Activated CD4-positive, CD25-positive, alpha-beta regulatory T cell treated with anti-CD3 and anti-CD28 coated beads, Interleukin-2, amount 50 U/mL, for 72 hours (primary cell): ENCODE measurements around the gene SPATA13.

Experiments
- DNase-seq: peaks from one replicate; pipeline ENCODE4 v3.0.0; 2021

Gene SPATA13

DNA sequence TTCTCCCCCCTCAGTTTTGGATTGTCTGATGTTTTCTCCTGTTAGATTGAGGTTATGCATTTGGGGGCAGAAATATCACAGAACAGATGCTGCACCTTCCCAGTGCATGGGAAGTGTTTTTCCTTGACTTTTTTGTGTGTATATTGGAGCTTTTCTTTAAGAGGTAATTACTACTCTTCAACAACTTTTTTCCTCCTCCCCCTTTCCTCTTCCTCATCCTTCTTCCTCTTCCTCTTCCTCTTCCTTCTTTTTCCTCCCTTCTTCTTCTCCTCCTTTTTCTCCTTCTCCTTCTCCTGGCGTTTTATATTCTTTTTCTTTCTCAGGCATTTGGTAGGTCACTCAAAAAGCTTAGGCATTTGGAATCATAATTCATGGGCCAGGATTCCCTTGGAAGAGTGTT is 18.1 kb upstream of the SPATA13 start:
- DNase-seq: no peak

DNA sequence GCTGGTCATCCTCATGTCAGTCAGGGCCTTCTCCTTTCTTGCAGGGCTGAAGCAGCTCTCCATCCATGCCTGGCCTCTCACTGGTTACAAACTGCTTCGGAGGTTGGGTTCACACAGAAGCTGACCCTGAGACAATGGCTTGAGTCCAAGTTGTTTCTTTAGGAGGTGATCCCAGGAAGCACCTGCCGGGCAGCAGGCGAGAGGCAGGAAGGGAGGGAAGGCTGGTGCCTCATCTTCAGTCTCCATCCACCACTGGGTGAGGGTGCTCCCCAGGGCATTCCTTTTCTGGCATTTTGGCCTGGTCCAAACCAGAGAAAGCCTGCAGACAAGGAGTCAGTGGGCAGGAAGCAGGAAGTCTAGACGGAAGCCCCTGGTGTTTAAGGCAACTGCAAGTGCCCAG is 17.6 kb upstream of the SPATA13 start:
- DNase-seq: no peak

DNA sequence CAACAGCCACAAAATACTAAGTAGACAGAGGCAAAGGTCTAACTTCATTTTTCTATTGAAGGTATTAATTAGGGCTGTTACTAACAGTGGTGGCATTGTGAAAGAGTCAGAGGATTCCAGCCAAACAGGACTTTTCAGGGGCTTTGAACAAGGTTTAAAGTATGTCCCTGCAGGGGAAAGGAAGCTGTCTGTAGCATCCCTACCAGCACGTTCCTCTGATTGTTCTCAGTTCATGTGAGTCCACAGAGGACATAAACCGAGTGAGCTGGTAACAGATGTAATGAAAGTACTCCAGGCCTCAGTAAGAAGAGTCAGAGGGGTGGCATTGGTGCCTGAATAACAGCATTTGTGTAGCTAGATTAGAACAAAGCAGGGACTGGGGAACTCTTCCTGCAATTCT is 15.3 kb upstream of the SPATA13 start:
- DNase-seq: no peak

DNA sequence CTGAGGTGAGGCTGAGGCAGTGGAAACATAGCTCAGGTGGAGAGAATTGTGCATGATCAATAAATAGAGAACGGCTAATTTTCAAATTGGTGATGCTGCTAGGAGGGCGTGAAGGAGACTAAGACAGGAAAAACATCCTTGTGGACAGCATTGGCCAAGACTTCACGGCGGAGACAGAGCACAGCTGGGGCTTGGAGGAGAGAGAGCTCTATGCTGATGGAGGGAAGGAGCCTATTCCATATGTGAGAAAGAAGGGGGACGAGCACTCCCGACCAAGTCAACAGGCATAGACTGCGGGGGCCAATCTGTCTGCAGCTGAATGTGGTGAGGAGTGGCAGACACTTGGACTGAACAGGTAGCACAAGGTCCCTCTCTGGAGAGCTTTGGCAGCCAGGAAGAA is 14.8 kb upstream of the SPATA13 start:
- DNase-seq: no peak

DNA sequence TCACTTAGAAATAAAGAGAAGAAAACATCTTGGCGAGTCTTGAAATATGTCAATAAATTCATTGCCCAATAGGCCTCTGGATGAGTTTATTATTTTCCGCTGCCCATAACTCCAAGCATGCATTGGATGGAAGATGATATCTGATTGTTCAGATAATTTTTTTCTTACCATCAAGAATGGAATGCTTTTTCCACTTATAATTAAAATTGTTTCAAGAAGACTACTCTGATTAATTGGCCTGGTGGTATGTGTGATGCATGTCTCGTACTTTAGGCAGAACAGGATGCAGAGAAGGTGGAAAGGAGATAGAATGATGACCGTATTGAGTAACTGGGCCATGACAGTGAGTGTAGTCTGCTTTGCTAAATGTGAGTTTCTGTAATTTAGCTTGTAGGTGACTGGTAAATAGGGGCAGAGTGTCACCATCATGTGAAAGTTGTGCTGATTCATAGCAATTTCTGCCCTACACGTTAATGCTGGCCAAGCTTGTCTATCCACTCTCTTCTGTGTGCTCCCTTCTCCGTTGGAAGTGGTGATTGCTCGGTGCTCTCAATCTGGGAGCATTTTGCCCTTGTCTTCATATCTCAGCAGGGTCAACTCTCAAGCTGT is 13.5 kb upstream of the SPATA13 start:
- no peak for DNase-seq

DNA sequence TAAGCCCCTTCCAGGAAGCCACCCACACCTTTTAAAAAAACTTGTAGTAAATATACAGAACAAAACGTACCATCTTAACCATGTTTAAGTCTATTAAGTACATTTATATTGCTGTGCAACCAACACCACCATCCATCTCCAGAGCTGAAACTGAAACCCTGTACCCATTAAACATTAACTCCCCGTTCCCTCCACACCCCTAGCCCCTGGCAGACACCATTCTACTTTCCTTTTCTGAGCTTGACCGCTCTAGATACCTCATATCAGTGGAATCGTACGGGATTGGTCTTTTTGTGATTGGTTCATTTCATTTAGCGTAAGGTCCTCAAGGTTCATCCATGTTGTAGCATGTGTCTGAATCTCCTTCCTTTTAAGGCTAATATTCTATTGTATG is 13.0 kb upstream of the SPATA13 start:
- DNase-seq: no peak

DNA sequence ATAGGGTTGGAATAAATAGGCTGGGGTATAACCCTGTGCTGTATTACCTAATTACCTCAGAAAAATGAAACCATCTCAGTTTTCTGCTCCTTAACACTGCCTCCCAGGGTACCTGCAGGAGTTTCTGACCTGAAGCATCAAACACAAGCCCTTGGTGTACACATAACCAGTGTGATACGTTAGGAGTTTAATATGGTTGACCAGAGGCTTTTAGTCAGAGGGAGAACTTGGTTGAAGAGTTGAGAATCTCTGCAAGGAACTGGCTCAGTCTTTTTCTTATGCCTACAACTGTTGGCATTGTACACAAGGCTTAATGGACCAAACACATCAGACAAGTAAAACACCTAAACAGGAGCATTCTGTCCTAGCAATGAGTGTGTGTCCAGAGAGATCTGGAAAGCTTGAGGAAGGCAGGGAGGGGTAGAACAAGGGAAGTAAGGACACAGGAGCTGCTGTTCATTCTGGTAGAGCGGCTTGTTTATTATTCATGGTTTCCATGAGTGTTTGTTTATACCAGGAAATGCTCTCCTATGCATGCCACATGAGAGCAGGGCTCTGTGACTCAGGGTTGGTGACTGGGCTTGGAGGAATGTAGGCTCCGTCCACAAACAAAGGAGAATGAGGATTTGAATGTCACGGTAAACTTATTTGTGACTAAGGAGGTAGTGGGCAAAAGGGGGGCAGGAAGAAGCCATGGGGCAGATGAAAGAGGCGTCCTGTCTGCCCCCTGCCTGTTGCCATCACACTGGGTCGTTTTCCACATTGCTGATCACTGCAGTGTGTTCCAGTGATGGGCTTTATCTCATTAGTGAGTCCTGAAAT is 11.9 kb upstream of the SPATA13 start:
- DNase-seq: no peak

DNA sequence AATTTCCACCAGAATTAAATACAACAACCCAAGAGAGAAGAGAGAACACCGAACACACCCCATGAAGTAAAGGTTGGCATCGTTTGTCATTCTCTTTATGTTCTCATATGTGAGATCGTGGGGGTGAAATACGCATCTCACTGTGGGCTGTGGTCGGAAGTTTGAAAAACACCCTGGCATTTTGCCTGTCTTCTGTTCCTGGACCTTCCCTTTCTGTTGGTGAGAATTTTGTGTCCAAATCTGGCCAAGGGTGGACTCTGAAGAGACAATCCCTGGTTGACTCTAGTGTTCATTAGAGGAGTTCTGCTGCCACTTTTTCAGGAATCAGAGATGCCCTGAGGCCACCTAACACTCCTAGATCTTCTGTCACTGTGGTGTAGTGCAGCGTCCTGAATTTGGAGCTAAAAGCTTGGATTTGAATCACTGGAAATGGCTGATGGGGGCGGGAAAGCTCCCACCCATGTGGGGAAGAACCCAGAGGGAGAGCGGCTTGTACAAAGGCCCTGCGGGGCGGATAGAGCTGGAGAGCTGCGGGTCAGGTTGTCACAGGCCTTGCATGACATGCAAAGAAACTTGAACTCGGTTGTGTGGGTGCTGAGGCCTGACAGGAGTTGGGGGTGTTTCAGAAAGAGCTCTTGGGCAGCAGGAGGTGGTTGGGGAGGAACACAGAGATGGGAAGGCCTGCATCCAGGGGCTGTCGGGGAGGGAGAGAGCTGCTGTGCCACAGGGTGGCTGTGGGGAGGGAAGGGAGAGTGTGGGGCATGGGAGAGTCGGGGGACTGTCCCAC is 11.1 kb upstream of the SPATA13 start:
- DNase-seq: no peak

DNA sequence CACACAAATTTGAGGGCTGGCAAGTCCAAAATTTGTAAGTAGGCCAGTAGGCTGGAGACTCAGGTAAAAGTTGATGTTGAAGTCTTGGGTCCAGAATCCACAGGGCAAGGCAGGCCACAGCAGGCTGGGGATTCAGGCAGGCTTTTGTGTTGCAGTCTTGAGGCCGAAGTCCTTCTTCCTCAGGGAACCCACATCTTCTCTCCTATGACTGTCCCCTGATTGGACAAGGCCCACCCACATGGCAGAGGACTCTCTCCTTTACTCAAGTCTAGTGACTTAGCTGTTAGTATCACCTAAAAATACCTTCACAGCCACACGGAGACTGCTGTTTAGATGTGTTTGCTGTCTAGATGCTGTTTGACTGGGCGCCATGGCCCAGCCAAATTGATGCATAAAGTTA is 9.9 kb upstream of the SPATA13 start:
- DNase-seq: no peak

DNA sequence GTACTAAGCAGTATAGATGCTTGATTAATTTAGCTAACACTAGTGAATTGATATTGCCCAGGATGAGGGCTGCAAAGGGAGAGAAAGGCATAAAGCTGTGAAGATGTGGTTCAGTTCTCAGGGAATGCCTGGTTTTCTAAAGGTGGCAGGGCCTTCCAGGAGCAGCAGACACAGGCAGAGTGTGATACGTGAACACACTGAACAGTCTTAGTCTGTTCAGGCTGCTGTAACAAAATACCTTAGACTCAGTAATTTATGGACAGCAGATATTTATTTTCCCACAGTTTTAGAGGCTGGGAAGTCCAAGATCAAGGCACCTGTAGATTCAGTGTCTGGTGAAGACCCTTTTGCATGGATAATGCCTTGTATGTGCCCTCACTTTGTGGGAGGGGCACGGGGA is 8.7 kb upstream of the SPATA13 start:
- DNase-seq: no peak

DNA sequence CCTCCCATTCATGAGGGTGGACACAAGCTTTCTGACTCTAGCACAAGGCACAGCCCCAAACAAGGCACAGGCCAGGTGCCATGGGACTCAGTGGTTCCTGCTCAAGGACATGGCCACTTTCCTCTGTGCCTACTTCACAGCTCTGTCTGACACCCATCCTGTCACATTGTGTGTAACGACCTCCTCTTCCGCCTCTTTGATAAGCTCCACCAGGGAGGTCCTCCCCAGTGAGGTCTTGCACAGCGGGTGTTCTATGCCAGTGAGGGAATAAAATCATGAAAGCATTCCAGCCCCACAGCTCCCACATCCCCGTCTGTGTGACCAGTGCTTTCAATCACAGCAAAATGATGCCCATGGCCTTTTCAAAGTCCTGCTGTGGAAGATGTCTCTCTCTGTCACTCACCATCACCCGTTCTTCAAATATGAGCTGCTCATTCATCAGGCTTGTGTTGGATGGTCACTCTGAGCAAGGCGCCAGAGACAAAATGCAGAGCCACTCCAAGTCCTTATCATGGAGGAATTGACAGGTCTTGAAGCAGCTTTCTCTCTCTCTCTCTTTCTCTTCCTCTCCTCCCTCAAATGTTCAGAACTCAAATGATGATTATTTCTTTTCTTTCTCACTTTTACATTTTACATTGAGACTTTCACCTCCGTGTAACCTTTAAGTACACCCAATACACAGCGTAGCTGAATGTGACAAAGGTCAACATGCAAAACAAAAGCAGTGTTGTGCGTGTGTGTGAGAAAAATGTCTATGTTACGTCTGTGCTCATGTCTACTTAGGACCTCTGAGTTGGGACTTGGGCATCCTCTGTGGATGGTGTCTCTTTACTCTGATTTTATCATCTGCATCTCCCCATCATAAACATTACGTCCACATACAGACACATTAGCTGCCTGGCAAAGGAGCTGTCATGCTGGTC is 8.0 kb upstream of the SPATA13 start:
- no peak for DNase-seq

DNA sequence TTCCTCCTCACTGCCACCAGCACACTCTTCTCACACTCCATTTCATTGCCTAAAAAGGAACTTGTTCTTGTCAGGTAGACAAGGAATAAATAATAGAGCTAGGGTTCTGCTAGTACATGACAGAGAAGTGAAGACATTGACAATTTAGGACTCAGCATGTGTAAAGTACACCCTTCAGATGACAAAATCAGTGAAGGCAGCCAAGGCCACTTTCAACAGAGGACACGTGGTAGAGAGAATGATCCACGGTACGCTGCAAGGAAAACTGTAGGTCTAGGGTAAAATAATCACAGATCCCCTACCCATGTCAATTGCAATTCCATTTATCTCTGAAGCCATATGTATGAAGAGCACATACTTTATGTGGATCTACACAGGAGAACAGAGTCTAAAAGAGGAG is 7.2 kb upstream of the SPATA13 start:
- DNase-seq: no peak

DNA sequence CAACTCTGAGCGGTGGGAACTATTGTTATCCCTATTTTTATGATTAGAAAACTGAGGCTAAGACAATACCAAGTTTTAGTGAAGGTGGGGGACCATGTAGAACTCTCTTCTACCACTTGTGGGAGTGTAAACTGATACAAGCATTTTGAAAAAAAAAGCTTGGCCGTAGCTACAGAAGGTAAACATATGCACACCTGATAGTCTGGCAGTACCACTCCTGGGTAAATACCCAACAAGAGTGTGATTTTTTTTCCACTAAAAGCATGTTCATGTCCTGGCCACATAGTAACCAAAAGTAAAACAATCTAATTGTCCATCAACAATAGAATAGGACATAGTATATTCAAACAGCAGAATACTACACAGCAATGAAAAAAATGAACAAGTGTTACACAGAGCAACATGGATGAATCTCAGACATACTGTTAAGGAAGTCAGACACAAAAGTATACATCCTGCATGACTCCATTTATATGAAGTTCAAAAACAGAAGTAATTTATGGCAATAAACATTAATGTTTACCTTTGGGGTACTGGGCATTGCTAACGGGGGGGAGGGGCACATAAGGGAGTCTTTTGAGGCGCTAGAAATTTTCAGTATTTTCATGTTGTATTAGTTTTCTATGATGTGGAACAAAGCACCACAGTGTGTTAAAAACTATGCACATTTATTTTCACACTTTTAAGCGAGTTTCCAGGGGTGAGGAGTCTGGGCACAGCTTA is 6.4 kb upstream of the SPATA13 start:
- DNase-seq: no peak

DNA sequence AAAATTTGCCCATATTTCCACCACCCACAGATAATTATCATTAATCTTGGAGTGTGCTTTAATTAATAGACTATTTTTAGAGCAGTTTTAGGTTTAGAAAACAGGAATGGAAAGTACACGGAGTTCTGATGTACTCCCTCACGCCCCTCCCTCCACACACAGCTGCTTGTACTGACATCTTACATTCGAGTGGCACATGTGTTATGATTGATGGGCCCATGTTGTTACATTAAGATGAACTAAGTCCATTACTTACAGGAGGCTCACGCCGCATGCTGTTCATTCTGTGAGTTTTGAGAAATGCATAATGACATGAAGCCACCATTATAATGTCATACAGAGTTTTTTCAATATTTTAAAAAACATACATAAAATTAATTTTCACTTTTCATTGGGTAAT is 1.2 kb upstream of the SPATA13 start:
- DNase-seq: no peak

DNA sequence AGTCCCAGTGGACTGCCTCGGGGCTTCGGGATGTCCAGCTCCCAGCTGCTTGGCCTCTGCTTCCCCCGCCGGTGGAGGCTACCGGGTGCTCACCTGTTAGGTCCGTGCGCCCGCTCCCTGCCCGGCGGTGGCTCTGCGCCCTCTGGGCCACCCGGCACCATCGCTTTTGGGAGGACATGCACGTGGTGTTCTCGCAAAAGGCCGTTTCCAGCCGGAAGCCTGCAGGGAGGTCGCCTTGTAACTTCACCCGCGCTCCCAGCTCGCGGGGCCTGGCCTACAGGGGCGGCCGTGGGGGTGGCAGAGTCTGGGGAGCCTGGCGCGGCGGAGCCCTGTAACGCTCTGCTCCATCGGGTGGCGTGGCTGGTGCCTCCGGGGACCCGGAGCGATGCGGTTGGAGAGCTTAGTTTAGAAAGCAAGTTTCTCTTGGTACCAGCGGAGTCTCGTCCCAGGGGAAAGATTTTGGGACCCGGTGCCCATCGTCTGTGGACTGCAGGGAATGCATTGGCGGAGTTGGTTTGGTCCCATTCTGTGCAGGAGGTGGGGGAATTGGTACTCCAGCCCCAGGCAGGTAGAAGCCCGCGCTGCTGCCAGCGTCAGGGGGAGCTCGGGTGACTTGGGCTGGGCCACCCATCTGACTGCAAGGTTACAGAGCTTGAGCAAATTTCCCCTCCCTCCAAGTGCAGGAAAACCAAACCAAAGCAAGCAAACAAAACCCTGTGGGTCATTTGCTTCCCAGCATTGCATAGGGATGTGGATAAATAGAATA is 673 bp downstream of the SPATA13 start:
- DNase-seq: peak; percentile 61

DNA sequence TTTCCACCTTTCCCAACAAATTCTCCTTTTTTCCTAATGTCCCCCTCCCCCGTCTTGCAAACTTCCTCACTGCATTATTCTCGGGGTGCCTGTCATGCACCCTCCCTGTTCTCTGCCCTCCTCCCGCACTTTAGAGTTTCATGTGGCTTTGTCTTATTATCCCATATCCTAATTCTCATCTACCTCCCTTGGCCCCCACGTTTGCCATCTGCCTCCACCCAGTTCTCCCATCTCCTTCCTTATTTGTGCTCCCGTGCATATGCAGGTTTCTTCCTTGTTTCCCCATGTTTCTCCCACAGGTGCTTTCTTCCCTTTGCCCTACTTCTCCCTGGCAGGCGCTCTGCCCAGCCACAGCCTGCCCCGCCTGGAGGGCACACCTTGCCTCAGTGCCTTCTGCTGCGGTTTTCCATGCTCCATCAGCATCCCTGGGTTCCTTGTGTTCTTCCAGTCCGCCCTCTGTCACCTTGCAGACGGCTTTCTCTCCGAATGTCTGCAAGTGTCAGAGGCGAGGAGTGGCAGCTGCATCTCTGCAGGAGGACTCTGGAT is 1.5 kb downstream of the SPATA13 start:
- no peak for DNase-seq

DNA sequence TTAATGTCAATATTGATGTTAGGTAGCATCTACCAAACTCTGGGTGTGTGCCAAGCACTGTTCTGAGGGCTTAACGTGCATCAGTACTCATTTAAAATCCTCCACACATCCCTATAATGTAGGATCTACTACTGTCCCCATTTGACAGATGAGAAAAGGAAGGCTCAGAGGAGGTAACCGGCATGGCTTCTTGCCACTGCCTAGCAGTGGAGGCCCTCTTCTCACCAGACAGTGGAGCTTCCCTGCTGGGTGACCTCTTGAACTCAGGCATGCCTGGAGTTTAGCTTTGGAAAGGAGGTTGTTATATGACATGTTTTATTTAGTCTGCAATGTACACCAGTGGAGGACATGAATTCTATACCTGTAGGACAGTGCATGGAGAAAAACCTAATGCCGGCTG is 2.1 kb downstream of the SPATA13 start:
- no peak for DNase-seq

DNA sequence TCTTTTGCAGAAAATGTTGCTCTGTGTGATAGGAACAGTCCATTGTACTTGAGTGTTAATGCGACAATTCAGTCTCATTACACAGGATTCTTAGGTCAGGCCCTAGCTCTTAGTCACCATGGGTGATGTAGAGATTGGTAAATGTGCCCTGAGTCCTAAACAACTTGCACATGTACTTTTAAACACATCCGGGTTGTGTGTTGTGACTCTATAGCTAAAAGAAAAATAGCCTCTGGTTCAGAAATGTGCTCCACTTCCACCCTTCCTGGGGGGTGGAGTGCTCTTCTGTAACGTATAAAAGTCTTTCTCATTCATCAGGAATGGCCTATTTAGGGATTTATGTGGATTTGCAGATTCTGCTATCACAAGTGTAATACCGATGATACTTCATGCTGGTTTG is 5.2 kb downstream of the SPATA13 start:
- no peak for DNase-seq

DNA sequence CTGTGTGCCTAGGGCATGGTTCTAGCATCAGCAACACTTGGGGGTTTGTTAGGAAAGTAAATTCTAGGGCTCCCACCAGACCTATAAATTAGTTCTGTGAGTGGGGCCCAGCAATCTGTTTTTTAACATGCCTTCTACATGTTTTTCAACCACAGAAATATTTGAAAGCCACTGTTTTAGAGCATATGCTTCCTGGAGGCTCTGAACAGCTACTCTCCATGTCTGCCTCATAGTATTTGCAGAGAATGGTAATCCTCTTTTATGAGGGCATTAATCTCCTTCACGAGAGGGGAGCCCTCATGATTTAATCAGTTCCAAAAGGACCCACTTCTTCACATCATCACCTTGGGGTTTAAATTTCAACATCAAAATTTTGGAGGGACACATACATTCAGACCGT is 6.0 kb downstream of the SPATA13 start:
- no peak for DNase-seq

DNA sequence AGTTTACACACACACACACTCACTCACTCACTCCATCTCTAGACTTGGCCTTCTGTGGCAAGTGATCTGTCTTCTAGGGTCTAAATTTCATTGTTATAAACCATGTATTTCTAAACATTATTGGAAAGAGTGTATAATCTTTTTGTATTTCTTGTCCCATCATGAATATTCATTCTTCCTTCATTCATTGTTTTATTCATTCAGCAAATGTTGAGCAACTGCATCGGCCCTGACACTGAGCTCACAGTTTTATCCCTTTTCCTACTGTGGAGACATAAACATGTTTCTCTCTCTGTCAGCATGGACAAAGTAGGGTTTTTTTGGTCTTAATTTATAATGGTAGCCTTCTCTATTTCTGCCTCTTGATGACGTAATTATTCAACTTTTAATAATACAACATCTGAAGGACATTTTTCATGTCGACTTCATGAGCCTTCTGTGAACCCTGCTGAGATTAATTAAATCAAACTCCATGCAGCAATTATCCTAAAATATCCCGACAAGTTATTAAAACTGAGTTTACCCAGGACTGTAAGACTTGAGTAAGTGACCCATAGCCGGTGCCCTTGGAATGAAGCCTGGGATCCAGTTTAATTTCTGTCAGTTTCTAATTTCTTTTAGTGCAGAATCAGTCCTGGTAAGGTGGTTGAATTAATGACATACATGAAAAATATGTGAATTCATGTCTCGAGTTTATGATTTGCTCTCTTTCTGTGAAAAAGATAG is 7.3 kb downstream of the SPATA13 start:
- no peak for DNase-seq

DNA sequence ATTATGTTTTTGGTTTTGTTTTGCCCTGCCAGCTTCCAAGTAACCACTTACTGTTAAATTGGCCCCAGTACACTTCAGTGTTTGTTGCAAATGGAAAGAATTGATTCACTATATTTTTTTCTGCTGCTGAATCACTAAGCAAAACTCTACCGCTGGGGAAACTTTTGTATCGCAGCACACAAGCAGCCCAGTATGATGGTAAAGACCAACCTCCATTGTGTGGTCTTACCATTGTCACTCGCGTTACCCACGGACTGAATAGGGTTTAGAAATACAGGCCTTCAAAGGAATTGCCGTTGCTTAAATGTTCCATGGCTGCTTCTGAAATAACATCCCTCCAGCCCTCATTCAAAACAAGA is 7.9 kb downstream of the SPATA13 start:
- no peak for DNase-seq
